OCI-LY3 (cell line): ENCODE measurements around the gene DTX1.

Experiments
- H2AFZ ChIP-seq: fragments of 200-600, 300-600 bp; shearing (Covaris generic); 2 replicates; pipeline ENCODE4 v1.6.0; 2014; ENCODE audit warnings: antibody characterized with exemption, low read depth, low read length
- H3K27ac ChIP-seq: fragments of 200-600, 300-600 bp; sonication (generic); 2 replicates; pipeline ENCODE4 v1.5.1; 2014; ENCODE audit warnings: mild to moderate bottlenecking, low read length, moderate library complexity, mixed read lengths
- H3K27me3 ChIP-seq: fragments of 200-600, 300-600 bp; sonication (generic); 2 replicates; pipeline ENCODE4 v1.6.1; 2014; ENCODE audit warnings: low read depth, low read length, mixed read lengths
- H3K36me3 ChIP-seq: fragments of 200-600, 300-600 bp; sonication (generic); replicated peaks from 2 replicates; pipeline ENCODE3; 2014; ENCODE audit warnings: low read depth, low read length, mixed read lengths
- H3K4me1 ChIP-seq: fragments of 300-600, 200-600 bp; sonication (generic); 2 replicates; pipeline ENCODE4 v1.6.1; 2014; ENCODE audit warnings: low read length, mixed read lengths
- H3K4me2 ChIP-seq: fragments of 200-600, 300-600 bp; sonication (generic); 2 replicates; pipeline ENCODE4 v1.6.1; 2014; ENCODE audit warnings: low read length, mixed read lengths
- H3K4me3 ChIP-seq: fragments of 300-600, 200-600 bp; sonication (generic); 2 replicates; pipeline ENCODE4 v1.5.1; 2014; ENCODE audit warnings: antibody characterized with exemption, mild to moderate bottlenecking, low read length, moderate library complexity
- H3K79me2 ChIP-seq: fragments of 300-600, 200-600 bp; shearing (Covaris generic); 2 replicates; pipeline ENCODE4 v1.6.1; 2014; ENCODE audit warnings: mild to moderate bottlenecking, low read length, mixed read lengths
- H3K9ac ChIP-seq: fragments of 300-600, 200-600 bp; shearing (Covaris generic); 2 replicates; pipeline ENCODE4 v1.6.0; 2014; ENCODE audit warnings: mild to moderate bottlenecking, low read length, moderate library complexity
- H3K9me3 ChIP-seq: fragments of 200-600, 300-600 bp; shearing (Covaris generic); 2 replicates; pipeline ENCODE4 v1.6.1; 2014; ENCODE audit warnings: low read length, mixed read lengths; ENCODE audit not compliant: insufficient read depth
- H4K20me1 ChIP-seq: fragments of 200-600, 300-600 bp; sonication (generic); 2 replicates; pipeline ENCODE4 v1.6.1; 2016; ENCODE audit warnings: low read length, mixed read lengths; ENCODE audit not compliant: insufficient read depth
- EZH2phosphoT487 ChIP-seq: fragments of 200-600 bp; shearing (Covaris generic); IDR thresholded peaks from 2 replicates; pipeline ENCODE4 v1.6.1; 2018; ENCODE audit warnings: antibody characterized with exemption, mixed run types, low read depth
- TF ChIP-seq, protein P1 (sequence below): fragments of 200-600, 300-600 bp; sonication (generic); IDR thresholded peaks from 2 replicates; pipeline ENCODE4 v1.5.1; 2014; ENCODE audit warnings: antibody characterized with exemption, low read length, low read depth

DTX1 gene

DNA sequence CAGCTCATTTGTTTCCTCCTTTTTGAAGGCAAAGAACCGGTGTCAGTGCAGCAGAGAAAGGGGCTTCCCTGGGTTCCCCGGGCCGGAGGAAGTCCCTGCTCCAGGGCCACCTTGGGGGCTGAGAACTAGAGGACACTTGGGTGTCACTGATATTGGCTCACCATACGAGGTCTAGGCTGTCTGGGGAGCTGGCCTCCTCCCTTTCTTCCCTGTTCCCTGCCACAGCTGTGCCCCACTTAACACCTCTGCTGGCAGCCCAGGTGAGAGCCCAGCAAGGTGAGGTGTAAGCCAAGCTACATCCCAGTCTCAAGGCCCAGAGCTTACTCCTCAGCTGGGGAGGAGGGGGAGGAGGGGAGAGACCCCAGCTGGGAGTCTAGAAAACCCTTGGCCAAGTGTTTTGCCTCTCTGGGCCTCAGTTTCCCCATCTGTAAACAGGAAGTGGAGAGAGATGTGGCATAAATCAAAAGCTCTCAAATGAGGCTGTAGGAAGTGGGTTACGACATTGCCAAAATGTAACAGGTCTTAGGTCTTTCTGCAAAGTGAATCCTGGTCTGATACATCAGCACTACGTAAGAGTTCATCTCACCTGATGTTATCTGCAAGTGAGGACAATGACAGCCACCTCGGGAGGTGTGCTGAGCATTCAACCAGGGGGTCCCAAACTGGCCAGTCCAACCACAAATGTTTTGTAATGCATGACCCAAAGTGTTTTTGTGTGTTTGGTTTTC, 53.5 kb downstream of the DTX1 start:
- no peak overlapping the region for H3K4me3 ChIP-seq
- no peaks in the 10 kb centered on the region for H3K4me1 ChIP-seq
- no peaks in the 10 kb centered on the region for H3K9me3 ChIP-seq
- H3K9ac ChIP-seq: no peak overlapping the region
- no peaks in the 10 kb centered on the region for H3K79me2 ChIP-seq
- no peaks in the 10 kb centered on the region for H3K27me3 ChIP-seq
- H4K20me1 ChIP-seq: no peaks in the 10 kb centered on the region
- no peak overlapping the region for H3K27ac ChIP-seq
- H3K36me3 ChIP-seq: no peaks in the 10 kb centered on the region
- TF ChIP-seq, protein P1, sequence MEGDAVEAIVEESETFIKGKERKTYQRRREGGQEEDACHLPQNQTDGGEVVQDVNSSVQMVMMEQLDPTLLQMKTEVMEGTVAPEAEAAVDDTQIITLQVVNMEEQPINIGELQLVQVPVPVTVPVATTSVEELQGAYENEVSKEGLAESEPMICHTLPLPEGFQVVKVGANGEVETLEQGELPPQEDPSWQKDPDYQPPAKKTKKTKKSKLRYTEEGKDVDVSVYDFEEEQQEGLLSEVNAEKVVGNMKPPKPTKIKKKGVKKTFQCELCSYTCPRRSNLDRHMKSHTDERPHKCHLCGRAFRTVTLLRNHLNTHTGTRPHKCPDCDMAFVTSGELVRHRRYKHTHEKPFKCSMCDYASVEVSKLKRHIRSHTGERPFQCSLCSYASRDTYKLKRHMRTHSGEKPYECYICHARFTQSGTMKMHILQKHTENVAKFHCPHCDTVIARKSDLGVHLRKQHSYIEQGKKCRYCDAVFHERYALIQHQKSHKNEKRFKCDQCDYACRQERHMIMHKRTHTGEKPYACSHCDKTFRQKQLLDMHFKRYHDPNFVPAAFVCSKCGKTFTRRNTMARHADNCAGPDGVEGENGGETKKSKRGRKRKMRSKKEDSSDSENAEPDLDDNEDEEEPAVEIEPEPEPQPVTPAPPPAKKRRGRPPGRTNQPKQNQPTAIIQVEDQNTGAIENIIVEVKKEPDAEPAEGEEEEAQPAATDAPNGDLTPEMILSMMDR: no peak
- TF ChIP-seq EZH2phosphoT487: no peak
- no peak overlapping the region for H3K4me2 ChIP-seq
- H2AFZ ChIP-seq: no peak overlapping the region

DNA sequence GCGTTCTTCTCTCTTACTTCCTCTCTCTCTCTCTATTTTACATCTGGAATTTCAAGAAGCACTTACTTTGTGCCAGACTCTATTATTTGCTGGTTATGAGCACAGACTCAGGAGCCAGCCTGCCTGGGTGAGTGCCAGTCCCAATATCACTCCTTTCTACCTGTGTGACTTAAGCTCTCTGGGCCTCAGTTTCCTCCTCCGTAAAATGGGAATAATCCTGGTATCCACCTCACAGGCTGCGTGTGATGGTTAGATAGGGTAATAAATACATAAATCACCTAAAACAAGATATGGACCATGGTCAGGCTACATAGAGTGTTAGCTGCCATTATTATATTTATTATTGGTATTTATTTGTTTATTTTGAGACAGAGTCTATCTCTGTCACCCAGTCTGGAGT, 54.7 kb downstream of the DTX1 start:
- Histone ChIP-seq H3K27me3 (no peaks in the 10 kb centered on the region), H3K4me1 (no peaks in the 10 kb centered on the region), H3K4me2 (no peak overlapping the region), H3K79me2 (no peaks in the 10 kb centered on the region), H3K9me3 (no peaks in the 10 kb centered on the region), H3K36me3 (no peaks in the 10 kb centered on the region), H3K4me3 (no peak overlapping the region), H3K9ac (no peak overlapping the region), H3K27ac (no peak overlapping the region), H4K20me1 (no peaks in the 10 kb centered on the region), H2AFZ (no peak overlapping the region)
- TF ChIP-seq, protein P1: no peak
- no peak for TF ChIP-seq EZH2phosphoT487

DNA sequence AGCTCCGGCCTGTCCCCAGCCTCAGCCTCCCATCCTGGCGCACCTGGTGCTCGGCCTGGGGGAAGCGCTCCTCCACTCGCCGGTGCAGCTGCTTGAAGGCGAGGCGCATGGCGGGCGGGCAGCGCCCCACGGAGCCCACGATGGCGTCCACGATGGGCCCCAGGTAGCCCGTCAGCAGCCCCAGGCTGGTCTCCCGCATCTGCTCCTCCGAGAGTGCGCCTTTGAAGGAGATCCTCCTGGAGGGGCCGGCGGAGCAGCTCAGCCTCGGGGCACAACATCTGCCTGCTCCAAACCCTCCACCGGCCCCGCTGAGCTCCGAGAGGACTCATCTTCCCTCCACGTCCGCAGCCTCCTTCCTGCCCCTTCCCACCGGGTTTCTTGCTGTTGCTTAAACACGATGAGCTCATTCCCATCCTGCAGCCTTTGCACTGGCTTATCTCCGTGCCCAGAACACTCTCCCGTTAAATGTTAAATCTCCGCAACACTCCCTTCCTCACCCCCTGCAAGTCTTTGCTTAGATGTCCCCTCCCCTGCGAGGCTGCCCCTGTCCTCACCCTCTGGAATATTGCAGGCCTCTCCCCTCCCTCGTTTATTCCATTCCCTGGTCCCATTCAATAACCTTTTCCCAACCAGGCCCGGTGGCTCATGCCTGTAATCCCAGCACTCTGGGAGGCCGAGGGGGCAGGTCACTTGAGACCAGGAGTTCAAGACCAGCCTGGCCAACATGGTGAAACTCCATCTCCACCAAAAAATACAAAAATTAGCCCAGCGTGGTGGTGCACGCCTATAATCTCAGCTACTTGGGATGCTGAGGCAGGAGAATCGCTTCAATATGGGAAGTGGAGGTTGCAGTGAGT, 55.7 kb downstream of the DTX1 start:
- TF ChIP-seq, protein P1: no peak
- no peak for TF ChIP-seq EZH2phosphoT487
- H3K27me3 ChIP-seq: no peaks in the 10 kb centered on the region
- H3K36me3 ChIP-seq: no peaks in the 10 kb centered on the region
- H2AFZ ChIP-seq: no peak overlapping the region
- H3K4me3 ChIP-seq: no peak overlapping the region
- H3K79me2 ChIP-seq: no peaks in the 10 kb centered on the region
- H3K9ac ChIP-seq: no peak overlapping the region
- H3K4me1 ChIP-seq: no peaks in the 10 kb centered on the region
- H3K9me3 ChIP-seq: no peaks in the 10 kb centered on the region
- no peak overlapping the region for H3K4me2 ChIP-seq
- H4K20me1 ChIP-seq: no peaks in the 10 kb centered on the region
- H3K27ac ChIP-seq: no peak overlapping the region

DNA sequence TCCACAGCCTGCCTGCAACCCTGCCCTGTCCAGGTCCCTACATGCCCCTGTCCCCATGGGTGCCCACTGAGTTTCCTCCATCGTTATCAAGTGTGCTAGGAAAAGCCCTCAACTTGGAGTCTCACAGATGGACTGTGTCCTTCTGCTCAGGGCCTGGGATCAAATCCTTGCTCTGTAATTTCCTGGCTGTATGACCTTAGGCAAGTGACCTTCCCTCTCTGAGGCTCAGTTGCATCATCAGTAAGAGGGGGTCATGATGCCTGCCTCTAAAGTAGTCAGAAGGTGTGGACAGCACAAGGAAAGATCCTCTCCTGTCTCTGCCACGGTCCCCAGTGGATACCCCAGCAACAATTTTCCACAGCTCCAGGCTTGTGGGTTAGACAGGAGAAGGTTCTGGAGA, 56.9 kb downstream of the DTX1 start:
- Histone ChIP-seq H3K27ac (no peak overlapping the region), H3K79me2 (no peaks in the 10 kb centered on the region), H3K27me3 (no peaks in the 10 kb centered on the region), H3K36me3 (no peaks in the 10 kb centered on the region), H3K9me3 (no peaks in the 10 kb centered on the region), H3K4me2 (no peak overlapping the region), H4K20me1 (no peaks in the 10 kb centered on the region), H3K9ac (no peak overlapping the region), H3K4me1 (0 out of 2 replicates have a peak, but pooled peaks cover 3% of the 10 kb centered on the region), H3K4me3 (no peak overlapping the region), H2AFZ (no peak overlapping the region)
- TF ChIP-seq EZH2phosphoT487: no peak
- TF ChIP-seq, protein P1: no peak
